Tibial nerve (tissue), 4 donors: ENCODE measurements around the gene SPATA31C2.

Experiments
- CTCF ChIP-seq, 5 experiments: fragments of 200-600 bp in 3 of 5; fragments of 450-650 bp in 2 of 5; sonication (generic) in 3 of 5; IDR thresholded peaks; one replicate each; pipeline ENCODE4 v1.5.1; 2016 to 2019; ENCODE audit warnings: antibody characterized with exemption in 5 of 5, mild to moderate bottlenecking in 3 of 5, moderate library complexity in 2 of 5
- EP300 ChIP-seq, 2 donors: sonication (generic); formaldehyde crosslinking; IDR thresholded peaks; one replicate each; pipeline ENCODE4 v1.6.1; 2017; ENCODE audit warnings: antibody characterized with exemption in 2 of 2, mild to moderate bottlenecking in 1 of 2
- POLR2A ChIP-seq, 2 donors: fragments of 450-650 bp; IDR thresholded peaks; one replicate each; pipeline ENCODE4 v1.6.1; 2017; ENCODE audit warnings: antibody characterized with exemption in 2 of 2, mild to moderate bottlenecking in 2 of 2, moderate library complexity in 2 of 2

DNA sequence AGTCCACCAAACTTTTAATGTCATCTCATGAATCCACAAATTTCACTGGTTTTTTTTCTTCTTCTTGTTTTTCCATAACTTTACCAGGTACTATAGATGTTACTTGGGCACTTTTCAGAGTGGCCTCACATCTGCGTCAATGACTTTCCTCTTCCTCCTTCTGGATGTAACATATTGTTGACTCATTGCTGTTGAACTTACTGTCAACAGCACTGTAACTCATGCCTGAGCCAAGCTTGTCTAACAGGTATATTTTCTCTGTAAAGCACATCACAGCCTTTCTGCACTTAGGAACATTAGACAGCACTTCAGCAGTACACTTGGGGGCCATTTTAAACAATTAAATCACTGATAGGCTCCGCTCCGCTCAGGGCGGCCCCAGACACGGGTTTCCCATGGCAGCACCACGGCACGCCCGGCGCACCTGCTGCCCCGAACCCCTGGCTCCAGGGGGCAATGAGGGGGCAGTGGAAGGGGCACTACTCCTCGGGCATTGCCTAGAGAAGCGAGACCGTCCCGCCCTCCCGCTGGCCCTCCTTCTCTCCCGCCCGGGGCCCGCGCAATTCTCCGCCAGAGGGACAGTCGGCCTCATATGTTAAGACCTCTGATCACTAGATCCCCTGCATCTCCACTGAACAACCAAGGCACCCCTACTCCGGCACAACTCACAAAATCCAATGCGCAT lies 41.9 kb upstream of the SPATA31C2 start:
- TF ChIP-seq CTCF (IDR thresholded peaks at IDR 0.05) (no peak), POLR2A (IDR thresholded peaks at IDR 0.05) (no peak), EP300 (IDR thresholded peaks at IDR 0.05) (no peak)
